ENCODE data around the gene GIT1. TPM values are rescaled to one million over a fixed set of nuclear protein-coding genes. Genes with fewer than 3 reads are reported as not detected.

The GIT1 gene
- polyA plus RNA-seq, 4 donors = 36.9 to 54.5 (median 41.7) TPM

DNA sequence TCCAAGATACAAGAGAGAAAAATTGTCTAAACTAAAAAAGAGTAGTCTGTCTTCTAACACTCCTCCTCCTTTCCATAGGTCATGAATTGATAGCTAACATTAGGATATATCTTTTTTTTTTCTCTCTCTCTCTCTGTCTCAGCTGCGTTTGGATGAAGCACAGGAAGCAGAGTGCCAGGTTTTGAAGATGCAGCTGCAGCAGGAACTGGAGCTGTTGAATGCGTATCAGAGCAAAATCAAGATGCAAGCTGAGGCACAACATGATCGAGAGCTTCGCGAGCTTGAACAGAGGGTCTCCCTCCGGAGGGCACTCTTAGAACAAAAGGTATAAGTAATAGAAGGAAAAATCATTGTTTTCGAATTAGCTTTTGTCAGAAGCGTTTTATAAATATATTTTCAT, 55.5 kb downstream of the GIT1 start:
- no peak for DNase-seq (ENCODE audit: low read depth in 4 of 4, low spot score in 3 of 4)

DNA sequence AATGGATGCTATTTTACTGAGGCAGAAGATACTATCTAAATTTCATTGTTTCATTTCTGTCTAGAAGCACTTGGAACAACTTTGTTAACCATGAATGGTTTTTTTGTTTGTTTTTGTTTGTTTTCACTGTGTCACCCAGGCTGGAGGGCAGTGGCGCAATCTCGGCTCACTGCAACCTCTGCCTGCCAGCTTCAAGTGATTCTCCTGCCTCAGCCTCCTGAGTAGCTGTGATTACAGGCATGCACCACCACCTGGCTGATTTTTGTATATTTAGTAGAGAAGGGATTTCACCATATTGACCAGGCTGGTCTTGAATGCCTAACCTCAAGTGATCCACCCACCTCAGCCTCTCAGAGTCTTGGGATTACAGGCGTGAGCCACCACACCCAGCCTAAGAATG, 63.1 kb downstream of the GIT1 start:
- DNase-seq (ENCODE audit: low read depth in 4 of 4, low spot score in 3 of 4) = no peak

DNA sequence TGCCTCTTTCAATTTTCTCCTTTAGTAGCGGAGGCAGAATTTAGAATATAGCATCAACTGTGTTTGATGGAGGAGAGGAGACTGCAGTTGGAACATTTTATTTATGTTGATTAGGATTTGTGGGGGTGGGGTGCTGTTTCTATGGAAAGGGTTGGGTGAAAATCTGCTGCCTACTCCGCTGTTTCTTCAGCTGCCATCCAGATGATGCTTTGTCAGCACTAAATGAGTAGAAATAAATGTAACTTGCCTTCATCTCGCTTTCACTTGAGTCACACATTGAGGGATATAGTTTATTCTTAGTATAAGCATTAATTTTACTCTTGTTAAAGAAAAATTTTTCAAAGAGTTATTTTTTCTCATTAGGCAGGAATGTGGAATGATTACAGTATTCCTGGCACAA, 64.8 kb downstream of the GIT1 start:
- no peak for DNase-seq (ENCODE audit: low read depth in 4 of 4, low spot score in 3 of 4)

Other genes with a start within 250 kb of the GIT1 start
- gene TAOK1, start 199.3 kb downstream of the GIT1 start, polyA plus RNA-seq (ENCODE audit: insufficient read length in 4 of 4) = 10 to 100 TPM; 41.1 to 50.7 (median 47.2) TPM
- 1 to 10 TPM; 6.4 to 8.1 (median 6.8) TPM for gene ABHD15, start 22.6 kb downstream of the GIT1 start, polyA plus RNA-seq (ENCODE audit: insufficient read length in 4 of 4)
- gene TP53I13, start 20.9 kb downstream of the GIT1 start, polyA plus RNA-seq (ENCODE audit: insufficient read length in 4 of 4) = 10 to 100 TPM; 27.1 to 48.7 (median 31.7) TPM
- gene ANKRD13B, start 3.5 kb upstream of the GIT1 start, polyA plus RNA-seq (ENCODE audit: insufficient read length in 4 of 4) = 10 to 100 TPM in 3 of 4 donors, 1 to 10 TPM in 1; 8.7 to 30.4 (median 14.0) TPM
- gene CORO6, start 33.3 kb upstream of the GIT1 start, polyA plus RNA-seq (ENCODE audit: insufficient read length in 4 of 4) = 1 to 10 TPM; 2.6 to 4.9 (median 3.3) TPM

All from left renal pelvis (tissue), 4 donors.